Endothelial cell of hepatic sinusoid (primary cell): ENCODE measurements around the gene LCOR.
"Not testable (repeated sequence)": the region's sequence is repeated elsewhere in the genome, so short reads cannot be mapped to it uniquely, and the experiment has no call there.

ENCODE experiments used
- in situ Hi-C: cut with HindIII; loops from 2 replicates; pipeline ENCODE4 v1.10.0; 2017; ENCODE audit warnings: low sequenced_read_pairs

The LCOR gene

DNA sequence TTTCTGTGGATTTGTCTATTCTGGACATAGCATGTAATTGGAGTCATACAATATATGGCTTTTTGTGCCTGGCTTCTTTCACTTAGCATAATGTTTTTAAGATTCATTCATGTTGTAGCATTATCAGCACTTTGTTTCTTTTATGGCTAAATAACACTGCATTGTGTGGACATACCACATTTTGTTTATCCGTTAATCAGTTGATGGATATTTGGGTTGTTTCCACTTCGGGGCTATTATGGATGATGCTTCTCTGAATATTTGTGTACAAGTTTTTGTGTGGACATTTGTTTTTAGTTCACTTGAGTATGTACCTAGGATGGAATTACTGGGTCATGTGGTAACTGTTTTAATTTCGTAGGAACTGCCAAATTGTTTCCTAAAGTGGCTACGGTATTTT lies 6.4 kb downstream of the LCOR start:
- in situ Hi-C loops = no loop called here

GRCh38 chr10:96840841-96841518 lies 8.9 kb downstream of the LCOR start:
- in situ Hi-C loops = no loop called here

- in situ Hi-C loops = no loop called here
Observed at GRCh38 chr10:96842896-96843723, 11.0 kb downstream of the LCOR start.

DNA sequence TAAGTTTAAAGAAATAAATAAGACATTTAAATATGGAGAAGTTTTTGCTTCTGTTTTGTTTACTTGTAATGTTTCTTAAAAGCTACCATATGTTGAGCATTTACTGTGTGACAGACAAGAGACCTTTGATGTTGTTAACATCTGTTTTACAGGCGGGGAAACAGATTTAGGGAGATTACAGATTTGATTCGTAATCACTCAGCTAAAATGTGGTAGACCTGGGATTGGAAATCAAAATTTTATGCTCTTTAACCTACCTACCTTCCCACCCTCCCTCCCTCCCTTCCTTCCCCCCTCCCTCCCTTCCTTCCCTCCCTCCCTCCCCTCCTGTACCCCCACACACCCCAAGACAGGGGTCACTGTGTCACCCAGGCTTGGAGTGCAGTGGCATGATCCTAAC lies 11.7 kb downstream of the LCOR start:
- in situ Hi-C loops = no loop called here

GRCh38 chr10:96846395-96846794 lies 14.3 kb downstream of the LCOR start:
- in situ Hi-C loops = no loop called here

DNA sequence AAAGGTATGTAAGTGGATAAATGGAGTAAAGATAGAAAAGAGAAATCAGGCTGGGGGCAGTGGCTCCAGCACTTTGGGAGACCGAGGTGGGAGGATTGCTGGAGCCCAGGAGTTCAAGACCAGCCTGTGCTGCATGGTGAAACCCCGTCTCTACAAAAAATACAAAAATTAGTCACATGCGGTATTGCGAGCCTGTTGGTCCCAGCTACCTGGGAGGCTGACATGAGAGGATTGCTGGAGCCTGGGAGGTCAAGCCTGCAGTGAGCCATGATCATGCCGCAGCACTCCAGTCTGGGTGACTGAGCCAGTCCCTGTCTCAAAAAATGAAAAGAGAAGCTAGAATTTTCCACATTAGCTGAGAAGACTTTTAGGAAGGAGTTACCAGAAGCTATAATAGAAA lies 14.8 kb downstream of the LCOR start:
- in situ Hi-C loops = no loop called here

DNA sequence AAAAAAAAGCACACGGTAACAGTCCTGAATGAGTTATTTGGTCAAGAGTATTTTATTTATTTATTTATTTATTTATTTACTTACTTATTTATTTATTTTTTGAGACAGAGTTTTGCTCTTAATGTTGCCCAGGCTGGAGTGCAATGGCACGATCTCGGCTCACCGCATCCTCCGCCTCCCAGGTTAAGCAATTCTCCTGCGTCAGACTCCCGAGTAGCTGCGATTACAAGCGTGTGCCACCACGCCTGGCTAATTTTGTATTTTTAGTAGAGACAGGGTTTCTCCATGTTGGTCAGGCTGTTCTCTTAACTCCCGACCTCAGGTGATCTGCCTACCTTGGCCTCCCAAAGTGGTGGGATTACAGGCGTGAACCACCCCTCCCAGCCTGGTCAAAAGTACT lies 15.3 kb downstream of the LCOR start:
- in situ Hi-C loops = not testable (repeated sequence)

DNA sequence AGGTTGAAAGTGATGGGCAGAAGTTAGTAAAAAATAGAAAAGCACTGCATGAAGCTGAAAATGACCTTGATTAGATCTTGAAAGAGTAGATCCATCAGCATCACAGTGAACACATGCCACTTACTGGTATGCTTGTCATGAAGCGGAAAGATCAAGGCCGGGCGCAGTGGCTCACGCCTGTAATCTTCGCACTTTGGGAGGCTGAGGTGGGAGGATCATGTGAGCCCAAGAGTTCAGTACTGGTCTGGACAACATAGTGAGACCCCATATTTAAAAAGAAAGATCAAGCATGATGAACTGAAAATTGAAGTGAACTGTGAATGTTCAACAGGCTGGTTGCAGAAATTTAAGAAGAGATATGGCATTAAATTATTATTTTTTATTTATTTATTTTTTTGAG lies 18.0 kb downstream of the LCOR start:
- in situ Hi-C loops = no loop called here

- in situ Hi-C loops = no loop called here
Observed at GRCh38 chr10:96850825-96851224, 18.7 kb downstream of the LCOR start.

- in situ Hi-C loops = no loop called here
Observed at GRCh38 chr10:96851281-96851680, 19.2 kb downstream of the LCOR start.

DNA sequence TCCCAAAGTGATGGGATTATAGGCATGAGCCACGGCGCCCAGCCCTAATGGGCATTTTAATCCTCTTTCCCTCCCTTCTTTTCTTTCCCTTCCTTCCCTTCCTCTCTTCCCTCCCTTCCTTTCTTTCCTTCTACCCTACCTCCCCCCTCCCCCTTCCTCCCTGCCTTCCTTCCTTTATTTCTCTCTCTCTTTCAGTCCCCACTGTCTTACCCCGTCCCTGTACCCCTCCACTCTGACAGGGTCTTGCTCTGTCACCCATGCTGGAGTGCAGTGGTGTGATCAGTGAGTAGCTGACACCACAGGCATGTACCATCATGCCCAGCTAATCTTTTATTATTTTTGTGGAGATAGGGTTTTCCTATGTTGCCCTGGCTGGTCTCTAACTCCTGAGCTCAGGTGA lies 24.2 kb downstream of the LCOR start:
- in situ Hi-C loops = no loop called here

DNA sequence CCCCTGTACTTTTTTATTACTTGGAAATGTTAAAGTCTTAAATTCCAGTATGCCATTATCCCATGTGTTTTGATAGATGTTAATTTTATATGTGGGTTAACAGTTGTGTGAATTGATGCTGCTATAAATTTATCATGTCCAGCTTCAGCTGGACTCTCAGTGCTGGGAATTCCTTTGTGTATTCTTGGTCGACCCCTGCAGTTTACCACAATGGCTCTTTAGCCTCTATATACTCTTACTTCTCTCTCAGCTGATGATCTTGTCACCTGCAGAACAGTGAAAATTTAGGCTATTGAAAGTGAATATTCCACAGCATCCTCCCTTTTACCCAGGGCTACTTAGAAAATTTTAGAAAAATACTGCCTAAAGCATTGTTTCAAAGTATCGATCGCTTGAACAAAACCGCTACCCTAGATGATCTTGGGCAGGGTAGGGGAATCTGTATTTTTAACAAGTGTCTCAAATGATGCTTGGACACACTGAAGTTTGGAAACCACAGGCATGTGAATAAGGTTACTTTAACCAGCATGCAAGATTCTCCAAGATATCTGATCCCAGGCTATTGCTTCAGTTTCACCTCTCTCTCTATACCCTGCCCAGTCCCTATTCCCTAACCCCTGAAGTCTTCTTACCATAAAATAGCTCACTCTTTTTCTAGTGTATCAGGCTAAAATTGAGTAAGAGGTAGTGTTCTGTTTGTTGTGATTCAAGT lies 25.4 kb downstream of the LCOR start:
- in situ Hi-C loops = no loop called here

GRCh38 chr10:96858038-96858705 lies 26.1 kb downstream of the LCOR start:
- in situ Hi-C loops = no loop called here

- in situ Hi-C loops = no loop called here
Observed at GRCh38 chr10:96858706-96859050, 26.6 kb downstream of the LCOR start.

GRCh38 chr10:96860631-96861277 lies 28.7 kb downstream of the LCOR start:
- in situ Hi-C loops = no loop called here

- in situ Hi-C loops = no loop called here
Observed at GRCh38 chr10:96863922-96864543, 31.9 kb downstream of the LCOR start.

GRCh38 chr10:96873086-96873485 lies 41.0 kb downstream of the LCOR start:
- in situ Hi-C loops = no loop called here

- in situ Hi-C loops = no loop called here
Observed at GRCh38 chr10:96873756-96874467, 41.8 kb downstream of the LCOR start.

GRCh38 chr10:96878057-96878456 lies 46.0 kb downstream of the LCOR start:
- in situ Hi-C loops = no loop called here

DNA sequence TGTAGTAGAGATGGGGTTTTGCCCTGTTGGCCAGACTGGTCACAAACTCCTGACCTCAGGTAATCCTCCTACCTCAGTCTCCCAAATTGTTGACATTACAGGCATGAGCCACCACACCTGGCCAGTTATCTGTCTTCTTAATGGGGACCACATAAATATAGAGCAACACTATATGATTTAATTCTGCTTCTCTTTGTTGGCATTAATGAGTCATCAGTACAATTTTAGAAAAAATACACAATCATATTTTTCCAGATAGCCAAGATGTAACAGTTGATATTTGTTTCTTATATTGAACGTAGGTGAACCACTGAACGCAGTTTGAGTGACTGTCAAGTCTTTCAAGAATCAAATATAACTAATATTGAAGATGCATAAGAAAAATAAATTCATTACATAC lies 48.5 kb downstream of the LCOR start:
- in situ Hi-C loops = no loop called here
